GM18499 (cell line): ENCODE measurements around the gene PIKFYVE.
"Not testable (repeated sequence)": the region's sequence is repeated elsewhere in the genome, so short reads cannot be mapped to it uniquely, and the experiment has no call there.

Experiments used
- ATAC-seq: cut with Tn5 transposase; IDR thresholded peaks from one replicate; pipeline ENCODE4 v1.9.1; 2021; ENCODE audit warnings: moderate number of reproducible peaks; ENCODE audit not compliant: insufficient read depth, unreplicated experiment

The PIKFYVE gene

GRCh38 chr2:208358758-208359631, 92.9 kb downstream of the PIKFYVE start:
- no peak for ATAC-seq

GRCh38 chr2:208359632-208359986, 93.6 kb downstream of the PIKFYVE start:
- ATAC-seq, result no peak

- no peak for ATAC-seq
These were observed 94.4 kb downstream of the PIKFYVE start for GRCh38 chr2:208360259-208361076.

GRCh38 chr2:208361077-208361441, 95.0 kb downstream of the PIKFYVE start:
- ATAC-seq, result no peak

GRCh38 chr2:208363485-208363884, 97.4 kb downstream of the PIKFYVE start:
- ATAC-seq, result peak; percentile 49

GRCh38 chr2:208366215-208367127, 100.4 kb downstream of the PIKFYVE start:
- ATAC-seq, result peak; percentile 72

GRCh38 chr2:208369091-208369490, 103.0 kb downstream of the PIKFYVE start:
- ATAC-seq, result no peak

GRCh38 chr2:208370881-208371633, 105.0 kb downstream of the PIKFYVE start:
- ATAC-seq, result no peak

GRCh38 chr2:208371634-208371935, 105.5 kb downstream of the PIKFYVE start:
- no peak for ATAC-seq

GRCh38 chr2:208373460-208374089, 107.5 kb downstream of the PIKFYVE start:
- no peak for ATAC-seq

GRCh38 chr2:208375491-208376068, 109.5 kb downstream of the PIKFYVE start:
- ATAC-seq, result no peak

GRCh38 chr2:208377344-208377860, 111.3 kb downstream of the PIKFYVE start:
- not testable (repeated sequence) for ATAC-seq

- ATAC-seq, result no peak
These were observed 113.1 kb downstream of the PIKFYVE start for GRCh38 chr2:208379192-208379591.

- no peak for ATAC-seq
These were observed 118.6 kb downstream of the PIKFYVE start for GRCh38 chr2:208384637-208385036.

GRCh38 chr2:208386541-208386940, 120.5 kb downstream of the PIKFYVE start:
- no peak for ATAC-seq

GRCh38 chr2:208389940-208390339, 123.9 kb downstream of the PIKFYVE start:
- no peak for ATAC-seq

GRCh38 chr2:208392300-208392699, 126.2 kb downstream of the PIKFYVE start:
- ATAC-seq, result no peak

- not testable (repeated sequence) for ATAC-seq
These were observed 130.7 kb downstream of the PIKFYVE start for GRCh38 chr2:208396796-208397195.

GRCh38 chr2:208399201-208399600, 133.1 kb downstream of the PIKFYVE start:
- ATAC-seq, result no peak
